GM23338 (cell line): ENCODE measurements around the gene RNASE8. TPM values are rescaled to one million over a fixed set of nuclear protein-coding genes. Genes with fewer than 3 reads are reported as not detected.

Source experiments
- ATAC-seq: fragments of 200-7000 bp; cut with Tn5 transposase; 3 replicates; pipeline ENCODE4 v1.9.1; 2020
- DNase-seq: peaks from one replicate; pipeline ENCODE4 v3.0.0-alpha.2; 2015; ENCODE audit warnings: low spot score
- H2AFZ ChIP-seq: fragments of 200-600 bp; sonication (generic); 2 replicates; pipeline ENCODE4 v1.8.0; 2016; ENCODE audit warnings: antibody characterized with exemption, mild to moderate bottlenecking, moderate library complexity
- H3F3A ChIP-seq: fragments of 200-600 bp; sonication (generic); replicated peaks from 2 replicates; pipeline ENCODE4 v1.8.0; 2017; ENCODE audit warnings: antibody characterized with exemption, mixed run types, low read depth
- H3K27ac ChIP-seq: fragments of 200-600 bp; sonication (generic); 2 replicates; pipeline ENCODE4 v1.6.1; 2016; ENCODE audit warnings: low read depth
- H3K27me3 ChIP-seq: fragments of 200-600 bp; sonication (generic); 2 replicates; pipeline ENCODE4 v1.8.0; 2016; ENCODE audit warnings: mild to moderate bottlenecking, mixed run types, moderate library complexity; ENCODE audit not compliant: insufficient read depth
- H3K36me3 ChIP-seq: fragments of 200-600 bp; sonication (generic); 2 replicates; pipeline ENCODE4 v1.8.0; 2016; ENCODE audit warnings: mild to moderate bottlenecking; ENCODE audit not compliant: insufficient read depth
- H3K4me1 ChIP-seq: fragments of 200-600 bp; sonication (generic); 2 replicates; pipeline ENCODE4 v1.8.0; 2016; ENCODE audit warnings: mild to moderate bottlenecking, moderate library complexity; ENCODE audit not compliant: insufficient read depth
- H3K4me2 ChIP-seq: fragments of 200-600 bp; sonication (generic); 2 replicates; pipeline ENCODE4 v1.7.1; 2017; ENCODE audit warnings: mixed run types
- H3K4me3 ChIP-seq: fragments of 200-600 bp; sonication (generic); 2 replicates; pipeline ENCODE4 v1.6.1; 2016; ENCODE audit warnings: mixed run types
- H3K79me2 ChIP-seq: fragments of 200-600 bp; sonication (generic); replicated peaks from 2 replicates; pipeline ENCODE4 v1.8.0; 2017; ENCODE audit warnings: mild to moderate bottlenecking; ENCODE audit not compliant: insufficient read depth
- H3K9me2 ChIP-seq: fragments of 200-600 bp; sonication (generic); 2 replicates; pipeline ENCODE4 v1.8.0; 2017; ENCODE audit not compliant: insufficient read depth
- H4K20me1 ChIP-seq: fragments of 200-600 bp; sonication (generic); replicated peaks from 2 replicates; pipeline ENCODE4 v1.8.0; 2017; ENCODE audit warnings: mild to moderate bottlenecking; ENCODE audit not compliant: insufficient read depth
- H3K27ac Mint-ChIP-seq: 2 replicates; pipeline ENCODE4 v1.8.0; 2020; ENCODE audit warnings: inconsistent platforms, mild to moderate bottlenecking, moderate library complexity, mixed read lengths
- H3K27me3 Mint-ChIP-seq: 3 replicates; pipeline ENCODE4 v1.8.0; 2022; ENCODE audit warnings: low read depth, mild to moderate bottlenecking, moderate library complexity, mixed read lengths, inconsistent platforms; ENCODE audit not compliant: insufficient read depth, poor library complexity
- H3K36me3 Mint-ChIP-seq: 3 replicates; pipeline ENCODE4 v1.8.0; 2021; ENCODE audit warnings: low read depth, mild to moderate bottlenecking, inconsistent platforms, moderate library complexity, mixed read lengths
- H3K4me1 Mint-ChIP-seq: 3 replicates; pipeline ENCODE4 v1.8.0; 2020; ENCODE audit warnings: mild to moderate bottlenecking, inconsistent platforms, mixed read lengths
- H3K4me3 Mint-ChIP-seq: 3 replicates; pipeline ENCODE4 v1.8.0; 2021; ENCODE audit warnings: moderate library complexity, mild to moderate bottlenecking, inconsistent platforms, mixed read lengths
- H3K9me3 Mint-ChIP-seq: 3 replicates; pipeline ENCODE4 v1.8.0; 2020; ENCODE audit warnings: moderate library complexity, mild to moderate bottlenecking, inconsistent platforms, mixed read lengths
- CREB1 ChIP-seq: fragments of 250-450 bp; sonication (Bioruptor Pico); IDR thresholded peaks from 2 replicates; pipeline ENCODE4 v1.5.0; 2020; ENCODE audit warnings: low read depth, mild to moderate bottlenecking, moderate library complexity
- EZH2 ChIP-seq: fragments of 200-600 bp; sonication (generic); IDR thresholded peaks from one replicate; pipeline ENCODE4 v1.8.0; 2017; ENCODE audit warnings: antibody characterized with exemption, mild to moderate bottlenecking, low read depth; ENCODE audit not compliant: unreplicated experiment
- EZH2phosphoT487 ChIP-seq: fragments of 200-600 bp; sonication (generic); IDR thresholded peaks from one replicate; pipeline ENCODE4 v1.8.1; 2018; ENCODE audit warnings: antibody characterized with exemption; ENCODE audit not compliant: unreplicated experiment
- JUNB ChIP-seq: IDR thresholded peaks from one replicate; pipeline ENCODE4 v1.6.1; 2016; ENCODE audit warnings: antibody characterized with exemption; ENCODE audit not compliant: unreplicated experiment
- NANOG ChIP-seq: IDR thresholded peaks from 2 replicates; pipeline ENCODE4 v1.6.1; 2016; ENCODE audit warnings: antibody characterized with exemption, borderline replicate concordance
- POLR2AphosphoS5 ChIP-seq: IDR thresholded peaks from 2 replicates; pipeline ENCODE4 v1.6.1; 2016; ENCODE audit warnings: antibody characterized with exemption, low read depth
- STAT1 ChIP-seq: IDR thresholded peaks from one replicate; pipeline ENCODE4 v1.6.1; 2016; ENCODE audit warnings: antibody characterized with exemption; ENCODE audit not compliant: unreplicated experiment
- ZNF114 ChIP-seq: fragments of 250-450 bp; sonication (Bioruptor Pico); IDR thresholded peaks from 2 replicates; pipeline ENCODE4 v1.5.0; 2020; ENCODE audit warnings: mild to moderate bottlenecking, moderate library complexity
- ZNF331 ChIP-seq: fragments of 250-450 bp; sonication (Bioruptor Pico); IDR thresholded peaks from 2 replicates; pipeline ENCODE4 v1.5.0; 2020; ENCODE audit warnings: low read depth, mild to moderate bottlenecking, moderate library complexity
- polyA plus RNA-seq: library from polyadenylated mRNA; unstranded; fragments of >200 nt; fragmentation: Nextera tagmentation; extraction: Ambion mirVana; gene quantifications from 2 replicates; pipeline ENCODE4 v1.2.1, GENCODE V29; 2016
- total RNA-seq: library from RNA; depleted of rRNA; stranded (reverse); fragments of >200 nt; shearing (Covaris generic); gene quantifications from 2 replicates; pipeline ENCODE4 v1.2.3, GENCODE V29; 2014
- TF ChIP-seq, protein P1 (sequence below): IDR thresholded peaks from one replicate; pipeline ENCODE4 v1.6.1; 2018; ENCODE audit warnings: antibody characterized with exemption; ENCODE audit not compliant: unreplicated experiment
- TF ChIP-seq, protein P2 (sequence below): IDR thresholded peaks from 2 replicates; pipeline ENCODE4 v1.6.1; 2016; ENCODE audit warnings: antibody characterized with exemption
- TF ChIP-seq, protein P3 (sequence below), 2 experiments: fragments of 200-600 bp in 1 of 2; sonication (generic) in 1 of 2; conservative IDR thresholded peaks; 2 replicates each; pipeline versions ENCODE4 v1.5.1 to v1.6.1; 2016 to 2017; ENCODE audit warnings: antibody characterized with exemption in 2 of 2, low read depth in 2 of 2, mild to moderate bottlenecking in 2 of 2, moderate library complexity in 1 of 2
- TF ChIP-seq, protein P4 (sequence below): fragments of 250-450 bp; sonication (Bioruptor Pico); IDR thresholded peaks from 2 replicates; pipeline ENCODE4 v1.5.0; 2020; ENCODE audit warnings: mild to moderate bottlenecking, moderate library complexity

Gene RNASE8
- total and polyA plus RNA-seq, 2 experiments from 2014 or later, result not detected

DNA sequence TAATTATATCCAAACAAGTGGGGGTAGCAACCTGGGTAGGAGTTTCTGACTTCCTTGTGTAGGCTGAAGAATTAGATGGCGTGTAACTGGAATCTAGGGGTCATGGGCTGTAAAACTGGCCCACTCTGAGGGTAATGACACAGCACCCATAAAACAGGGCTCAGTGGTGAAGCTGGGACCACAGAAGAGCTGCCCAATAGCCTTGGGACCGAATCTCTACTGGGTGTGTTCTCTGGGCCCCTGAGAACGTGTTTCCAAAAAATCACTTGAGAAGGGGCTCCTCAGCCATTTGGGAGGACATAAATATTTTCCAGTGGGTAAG, 3.7 kb downstream of the RNASE8 start:
- Histone ChIP-seq H4K20me1 (no peaks in the 10 kb centered on the region), H3K27me3 (no peaks in the 10 kb centered on the region), H3K36me3 (no peaks in the 10 kb centered on the region), H3K27ac (no peak overlapping the region), H3K9me2 (no peaks in the 10 kb centered on the region), H3K4me3 (no peak overlapping the region), H3K79me2 (no peaks in the 10 kb centered on the region), H2AFZ (no peak overlapping the region), H3K4me2 (no peak overlapping the region), H3F3A (no peaks in the 10 kb centered on the region), H3K4me1 (no peaks in the 10 kb centered on the region)
- no peak for TF ChIP-seq EZH2
- TF ChIP-seq, protein P1, sequence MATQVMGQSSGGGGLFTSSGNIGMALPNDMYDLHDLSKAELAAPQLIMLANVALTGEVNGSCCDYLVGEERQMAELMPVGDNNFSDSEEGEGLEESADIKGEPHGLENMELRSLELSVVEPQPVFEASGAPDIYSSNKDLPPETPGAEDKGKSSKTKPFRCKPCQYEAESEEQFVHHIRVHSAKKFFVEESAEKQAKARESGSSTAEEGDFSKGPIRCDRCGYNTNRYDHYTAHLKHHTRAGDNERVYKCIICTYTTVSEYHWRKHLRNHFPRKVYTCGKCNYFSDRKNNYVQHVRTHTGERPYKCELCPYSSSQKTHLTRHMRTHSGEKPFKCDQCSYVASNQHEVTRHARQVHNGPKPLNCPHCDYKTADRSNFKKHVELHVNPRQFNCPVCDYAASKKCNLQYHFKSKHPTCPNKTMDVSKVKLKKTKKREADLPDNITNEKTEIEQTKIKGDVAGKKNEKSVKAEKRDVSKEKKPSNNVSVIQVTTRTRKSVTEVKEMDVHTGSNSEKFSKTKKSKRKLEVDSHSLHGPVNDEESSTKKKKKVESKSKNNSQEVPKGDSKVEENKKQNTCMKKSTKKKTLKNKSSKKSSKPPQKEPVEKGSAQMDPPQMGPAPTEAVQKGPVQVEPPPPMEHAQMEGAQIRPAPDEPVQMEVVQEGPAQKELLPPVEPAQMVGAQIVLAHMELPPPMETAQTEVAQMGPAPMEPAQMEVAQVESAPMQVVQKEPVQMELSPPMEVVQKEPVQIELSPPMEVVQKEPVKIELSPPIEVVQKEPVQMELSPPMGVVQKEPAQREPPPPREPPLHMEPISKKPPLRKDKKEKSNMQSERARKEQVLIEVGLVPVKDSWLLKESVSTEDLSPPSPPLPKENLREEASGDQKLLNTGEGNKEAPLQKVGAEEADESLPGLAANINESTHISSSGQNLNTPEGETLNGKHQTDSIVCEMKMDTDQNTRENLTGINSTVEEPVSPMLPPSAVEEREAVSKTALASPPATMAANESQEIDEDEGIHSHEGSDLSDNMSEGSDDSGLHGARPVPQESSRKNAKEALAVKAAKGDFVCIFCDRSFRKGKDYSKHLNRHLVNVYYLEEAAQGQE, result no peak
- TF ChIP-seq, protein P2, sequence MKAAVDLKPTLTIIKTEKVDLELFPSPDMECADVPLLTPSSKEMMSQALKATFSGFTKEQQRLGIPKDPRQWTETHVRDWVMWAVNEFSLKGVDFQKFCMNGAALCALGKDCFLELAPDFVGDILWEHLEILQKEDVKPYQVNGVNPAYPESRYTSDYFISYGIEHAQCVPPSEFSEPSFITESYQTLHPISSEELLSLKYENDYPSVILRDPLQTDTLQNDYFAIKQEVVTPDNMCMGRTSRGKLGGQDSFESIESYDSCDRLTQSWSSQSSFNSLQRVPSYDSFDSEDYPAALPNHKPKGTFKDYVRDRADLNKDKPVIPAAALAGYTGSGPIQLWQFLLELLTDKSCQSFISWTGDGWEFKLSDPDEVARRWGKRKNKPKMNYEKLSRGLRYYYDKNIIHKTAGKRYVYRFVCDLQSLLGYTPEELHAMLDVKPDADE, result no peak
- TF ChIP-seq, protein P3, sequence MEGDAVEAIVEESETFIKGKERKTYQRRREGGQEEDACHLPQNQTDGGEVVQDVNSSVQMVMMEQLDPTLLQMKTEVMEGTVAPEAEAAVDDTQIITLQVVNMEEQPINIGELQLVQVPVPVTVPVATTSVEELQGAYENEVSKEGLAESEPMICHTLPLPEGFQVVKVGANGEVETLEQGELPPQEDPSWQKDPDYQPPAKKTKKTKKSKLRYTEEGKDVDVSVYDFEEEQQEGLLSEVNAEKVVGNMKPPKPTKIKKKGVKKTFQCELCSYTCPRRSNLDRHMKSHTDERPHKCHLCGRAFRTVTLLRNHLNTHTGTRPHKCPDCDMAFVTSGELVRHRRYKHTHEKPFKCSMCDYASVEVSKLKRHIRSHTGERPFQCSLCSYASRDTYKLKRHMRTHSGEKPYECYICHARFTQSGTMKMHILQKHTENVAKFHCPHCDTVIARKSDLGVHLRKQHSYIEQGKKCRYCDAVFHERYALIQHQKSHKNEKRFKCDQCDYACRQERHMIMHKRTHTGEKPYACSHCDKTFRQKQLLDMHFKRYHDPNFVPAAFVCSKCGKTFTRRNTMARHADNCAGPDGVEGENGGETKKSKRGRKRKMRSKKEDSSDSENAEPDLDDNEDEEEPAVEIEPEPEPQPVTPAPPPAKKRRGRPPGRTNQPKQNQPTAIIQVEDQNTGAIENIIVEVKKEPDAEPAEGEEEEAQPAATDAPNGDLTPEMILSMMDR (conservative IDR thresholded peaks at IDR 0.05; ENCODE audit: low read depth in 2 of 2), result no peak
- TF ChIP-seq EZH2phosphoT487, result no peak
- no peak for TF ChIP-seq STAT1
- TF ChIP-seq ZNF331 (CRISPR knock-in tag), result no peak
- TF ChIP-seq NANOG, result no peak
- TF ChIP-seq POLR2AphosphoS5, result no peak
- TF ChIP-seq ZNF114, result no peak
- no peak for TF ChIP-seq CREB1
- no peak for TF ChIP-seq JUNB
- TF ChIP-seq, protein P4, sequence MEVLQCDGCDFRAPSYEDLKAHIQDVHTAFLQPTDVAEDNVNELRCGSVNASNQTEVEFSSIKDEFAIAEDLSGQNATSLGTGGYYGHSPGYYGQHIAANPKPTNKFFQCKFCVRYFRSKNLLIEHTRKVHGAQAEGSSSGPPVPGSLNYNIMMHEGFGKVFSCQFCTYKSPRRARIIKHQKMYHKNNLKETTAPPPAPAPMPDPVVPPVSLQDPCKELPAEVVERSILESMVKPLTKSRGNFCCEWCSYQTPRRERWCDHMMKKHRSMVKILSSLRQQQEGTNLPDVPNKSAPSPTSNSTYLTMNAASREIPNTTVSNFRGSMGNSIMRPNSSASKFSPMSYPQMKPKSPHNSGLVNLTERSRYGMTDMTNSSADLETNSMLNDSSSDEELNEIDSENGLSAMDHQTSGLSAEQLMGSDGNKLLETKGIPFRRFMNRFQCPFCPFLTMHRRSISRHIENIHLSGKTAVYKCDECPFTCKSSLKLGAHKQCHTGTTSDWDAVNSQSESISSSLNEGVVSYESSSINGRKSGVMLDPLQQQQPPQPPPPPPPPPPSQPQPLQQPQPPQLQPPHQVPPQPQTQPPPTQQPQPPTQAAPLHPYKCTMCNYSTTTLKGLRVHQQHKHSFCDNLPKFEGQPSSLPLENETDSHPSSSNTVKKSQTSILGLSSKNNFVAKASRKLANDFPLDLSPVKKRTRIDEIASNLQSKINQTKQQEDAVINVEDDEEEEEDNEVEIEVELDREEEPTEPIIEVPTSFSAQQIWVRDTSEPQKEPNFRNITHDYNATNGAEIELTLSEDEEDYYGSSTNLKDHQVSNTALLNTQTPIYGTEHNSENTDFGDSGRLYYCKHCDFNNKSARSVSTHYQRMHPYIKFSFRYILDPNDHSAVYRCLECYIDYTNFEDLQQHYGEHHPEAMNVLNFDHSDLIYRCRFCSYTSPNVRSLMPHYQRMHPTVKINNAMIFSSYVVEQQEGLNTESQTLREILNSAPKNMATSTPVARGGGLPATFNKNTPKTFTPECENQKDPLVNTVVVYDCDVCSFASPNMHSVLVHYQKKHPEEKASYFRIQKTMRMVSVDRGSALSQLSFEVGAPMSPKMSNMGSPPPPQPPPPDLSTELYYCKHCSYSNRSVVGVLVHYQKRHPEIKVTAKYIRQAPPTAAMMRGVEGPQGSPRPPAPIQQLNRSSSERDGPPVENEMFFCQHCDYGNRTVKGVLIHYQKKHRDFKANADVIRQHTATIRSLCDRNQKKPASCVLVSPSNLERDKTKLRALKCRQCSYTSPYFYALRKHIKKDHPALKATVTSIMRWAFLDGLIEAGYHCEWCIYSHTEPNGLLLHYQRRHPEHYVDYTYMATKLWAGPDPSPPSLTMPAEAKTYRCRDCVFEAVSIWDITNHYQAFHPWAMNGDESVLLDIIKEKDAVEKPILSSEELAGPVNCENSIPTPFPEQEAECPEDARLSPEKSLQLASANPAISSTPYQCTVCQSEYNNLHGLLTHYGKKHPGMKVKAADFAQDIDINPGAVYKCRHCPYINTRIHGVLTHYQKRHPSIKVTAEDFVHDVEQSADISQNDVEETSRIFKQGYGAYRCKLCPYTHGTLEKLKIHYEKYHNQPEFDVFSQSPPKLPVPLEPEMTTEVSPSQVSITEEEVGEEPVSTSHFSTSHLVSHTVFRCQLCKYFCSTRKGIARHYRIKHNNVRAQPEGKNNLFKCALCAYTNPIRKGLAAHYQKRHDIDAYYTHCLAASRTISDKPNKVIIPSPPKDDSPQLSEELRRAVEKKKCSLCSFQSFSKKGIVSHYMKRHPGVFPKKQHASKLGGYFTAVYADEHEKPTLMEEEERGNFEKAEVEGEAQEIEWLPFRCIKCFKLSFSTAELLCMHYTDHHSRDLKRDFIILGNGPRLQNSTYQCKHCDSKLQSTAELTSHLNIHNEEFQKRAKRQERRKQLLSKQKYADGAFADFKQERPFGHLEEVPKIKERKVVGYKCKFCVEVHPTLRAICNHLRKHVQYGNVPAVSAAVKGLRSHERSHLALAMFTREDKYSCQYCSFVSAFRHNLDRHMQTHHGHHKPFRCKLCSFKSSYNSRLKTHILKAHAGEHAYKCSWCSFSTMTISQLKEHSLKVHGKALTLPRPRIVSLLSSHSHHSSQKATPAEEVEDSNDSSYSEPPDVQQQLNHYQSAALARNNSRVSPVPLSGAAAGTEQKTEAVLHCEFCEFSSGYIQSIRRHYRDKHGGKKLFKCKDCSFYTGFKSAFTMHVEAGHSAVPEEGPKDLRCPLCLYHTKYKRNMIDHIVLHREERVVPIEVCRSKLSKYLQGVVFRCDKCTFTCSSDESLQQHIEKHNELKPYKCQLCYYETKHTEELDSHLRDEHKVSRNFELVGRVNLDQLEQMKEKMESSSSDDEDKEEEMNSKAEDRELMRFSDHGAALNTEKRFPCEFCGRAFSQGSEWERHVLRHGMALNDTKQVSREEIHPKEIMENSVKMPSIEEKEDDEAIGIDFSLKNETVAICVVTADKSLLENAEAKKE (CRISPR knock-in tag), result no peak
- peaks cover 5% of the 10 kb centered on the region for H3K27me3 Mint-ChIP-seq
- no peak for ATAC-seq
- H3K4me3 Mint-ChIP-seq, result no peak overlapping the region
- H3K27ac Mint-ChIP-seq, result no peak overlapping the region
- no peak for DNase-seq
- H3K4me1 Mint-ChIP-seq, result peaks cover 8% of the 10 kb centered on the region
- no peaks in the 10 kb centered on the region for H3K9me3 Mint-ChIP-seq
- no peaks in the 10 kb centered on the region for H3K36me3 Mint-ChIP-seq
